Panc1 (cell line): ENCODE data around the gene CCN2. TPM values are rescaled to one million over a fixed set of nuclear protein-coding genes. Genes with fewer than 3 reads are reported as not detected.

Experiments
- ATAC-seq: fragments of 200-7000 bp; cut with Tn5 transposase; 2 replicates; pipeline ENCODE4 v1.9.1; 2020; ENCODE audit warnings: mild to moderate bottlenecking, moderate library complexity
- BruUV-seq: library from RNA; stranded (reverse); fragments of 400-500 nt; replicated peaks from 2 replicates; lab custom pipeline; 2021; lab: Mats Ljungman, UMichigan
- CTCF ChIA-PET: fragments of 300-600 bp; sonication (Branson Sonifier 250); formaldehyde crosslinking; loops from one replicate; lab custom pipeline; 2022; ENCODE audit warnings: antibody characterized with exemption; lab: Charles Lee
- POLR2A ChIA-PET: fragments of 300-600 bp; sonication (Branson Sonifier 250); formaldehyde crosslinking; loops from one replicate; lab custom pipeline; 2022; ENCODE audit warnings: antibody characterized with exemption; lab: Charles Lee
- DNase-seq: peaks from one replicate; pipeline ENCODE4 v3.0.0-alpha.2; 2010; ENCODE audit warnings: low read depth, low spot score
- H3K27ac ChIP-seq: 2 replicates; pipeline ENCODE4 v1.5.1; 2011; ENCODE audit warnings: mild to moderate bottlenecking, low read length, inconsistent platforms
- H3K27me3 ChIP-seq: fragments of 200-500 bp; sonication (Bioruptor generic); 2 replicates; pipeline ENCODE4 v1.6.0; 2014; ENCODE audit warnings: low read length, inconsistent platforms; ENCODE audit not compliant: control insufficient read depth, insufficient read depth
- H3K36me3 ChIP-seq: fragments of 200-500 bp; sonication (Bioruptor generic); 2 replicates; pipeline ENCODE4 v1.5.1; 2014; ENCODE audit warnings: inconsistent platforms, mild to moderate bottlenecking, low read length, moderate library complexity; ENCODE audit not compliant: control insufficient read depth, insufficient read depth
- H3K4me1 ChIP-seq: 2 replicates; pipeline ENCODE4 v1.5.1; 2011; ENCODE audit warnings: inconsistent platforms, mild to moderate bottlenecking, low read length, moderate library complexity; ENCODE audit not compliant: control insufficient read depth, insufficient read depth
- H3K4me3 ChIP-seq, 2 experiments: 2 replicates each; pipeline ENCODE4 v1.5.1; 2011 to 2012; ENCODE audit warnings: low read depth in 2 of 2, low read length in 2 of 2, mild to moderate bottlenecking in 2 of 2, inconsistent platforms in 1 of 2, moderate library complexity in 1 of 2
- H3K9me3 ChIP-seq: fragments of 200-500 bp; sonication (Bioruptor generic); 2 replicates; pipeline ENCODE4 v1.5.1; 2014; ENCODE audit warnings: low read depth, mild to moderate bottlenecking, inconsistent platforms, low read length, moderate library complexity; ENCODE audit not compliant: control insufficient read depth, insufficient read depth
- POLR2AphosphoS5 ChIP-seq: IDR thresholded peaks from 2 replicates; pipeline ENCODE4 v1.6.1; 2012; ENCODE audit warnings: mild to moderate bottlenecking, low read depth, low read length, moderate library complexity
- REST ChIP-seq, 2 experiments: IDR thresholded peaks; 2 replicates each; pipeline ENCODE4 v1.6.1; 2011 to 2012; ENCODE audit warnings: low read depth in 2 of 2, control low read depth in 1 of 2, low read length in 1 of 2, mild to moderate bottlenecking in 1 of 2, moderate library complexity in 1 of 2; ENCODE audit not compliant: insufficient read depth in 1 of 2
- SIN3A ChIP-seq: IDR thresholded peaks from 2 replicates; pipeline ENCODE4 v1.6.1; 2012; ENCODE audit warnings: low read depth, mild to moderate bottlenecking, low read length, moderate library complexity, borderline replicate concordance; ENCODE audit not compliant: insufficient read depth
- TCF7L2 ChIP-seq: IDR thresholded peaks from 2 replicates; pipeline ENCODE4 v1.6.1; 2011; ENCODE audit warnings: mild to moderate bottlenecking, low read depth, low read length, inconsistent platforms
- in situ Hi-C: cut with HindIII; loops from 2 replicates; pipeline ENCODE4 v1.10.0; 2016; ENCODE audit warnings: low sequenced_read_pairs, low pct_unique_long_range_greater_than_20kb
- intact Hi-C: fragments of 100-400 bp; cut with micrococcal nuclease; formaldehyde crosslinking; loops from one replicate; pipeline ENCODE4 v1.10.0; 2022; ENCODE audit not compliant: unreplicated experiment
- total RNA-seq: library from RNA; stranded (reverse); gene quantifications from one replicate; pipeline ENCODE4 v1.2.1, GENCODE V29; 2021; ENCODE audit not compliant: unreplicated experiment
- TF ChIP-seq, protein P1 (sequence below): fragments of 450-650 bp; IDR thresholded peaks from 2 replicates; pipeline ENCODE4 v1.5.1; 2017; ENCODE audit warnings: mild to moderate bottlenecking

CCN2 gene
- total RNA-seq, 1 experiment from 2014 or later = 155 TPM

- H3K36me3 ChIP-seq = no peaks in the 10 kb centered on the region; the same call in 1 of the 2 replicates
- H3K4me3 ChIP-seq = no peak overlapping the region
- ChIA-PET CTCF (no interaction called here), POLR2A (no interaction called here)
- ATAC-seq (no peak), DNase-seq (no peak)
- H3K27ac ChIP-seq = no peak overlapping the region
- H3K9me3 ChIP-seq = no peaks in the 10 kb centered on the region
- no TSS peak for BruUV-seq
- H3K4me1 ChIP-seq = peaks cover 5% of the 10 kb centered on the region; the same call in 1 of the 2 replicates
- no peak for TF ChIP-seq TCF7L2
- TF ChIP-seq, protein P1, sequence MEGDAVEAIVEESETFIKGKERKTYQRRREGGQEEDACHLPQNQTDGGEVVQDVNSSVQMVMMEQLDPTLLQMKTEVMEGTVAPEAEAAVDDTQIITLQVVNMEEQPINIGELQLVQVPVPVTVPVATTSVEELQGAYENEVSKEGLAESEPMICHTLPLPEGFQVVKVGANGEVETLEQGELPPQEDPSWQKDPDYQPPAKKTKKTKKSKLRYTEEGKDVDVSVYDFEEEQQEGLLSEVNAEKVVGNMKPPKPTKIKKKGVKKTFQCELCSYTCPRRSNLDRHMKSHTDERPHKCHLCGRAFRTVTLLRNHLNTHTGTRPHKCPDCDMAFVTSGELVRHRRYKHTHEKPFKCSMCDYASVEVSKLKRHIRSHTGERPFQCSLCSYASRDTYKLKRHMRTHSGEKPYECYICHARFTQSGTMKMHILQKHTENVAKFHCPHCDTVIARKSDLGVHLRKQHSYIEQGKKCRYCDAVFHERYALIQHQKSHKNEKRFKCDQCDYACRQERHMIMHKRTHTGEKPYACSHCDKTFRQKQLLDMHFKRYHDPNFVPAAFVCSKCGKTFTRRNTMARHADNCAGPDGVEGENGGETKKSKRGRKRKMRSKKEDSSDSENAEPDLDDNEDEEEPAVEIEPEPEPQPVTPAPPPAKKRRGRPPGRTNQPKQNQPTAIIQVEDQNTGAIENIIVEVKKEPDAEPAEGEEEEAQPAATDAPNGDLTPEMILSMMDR = no peak
- intact Hi-C loops (no loop called here), in situ Hi-C loops (no loop called here)
- no peaks in the 10 kb centered on the region for H3K27me3 ChIP-seq
Measured at GRCh38 chr6:131972741-131973140, 21.6 kb upstream of the CCN2 start.

DNA sequence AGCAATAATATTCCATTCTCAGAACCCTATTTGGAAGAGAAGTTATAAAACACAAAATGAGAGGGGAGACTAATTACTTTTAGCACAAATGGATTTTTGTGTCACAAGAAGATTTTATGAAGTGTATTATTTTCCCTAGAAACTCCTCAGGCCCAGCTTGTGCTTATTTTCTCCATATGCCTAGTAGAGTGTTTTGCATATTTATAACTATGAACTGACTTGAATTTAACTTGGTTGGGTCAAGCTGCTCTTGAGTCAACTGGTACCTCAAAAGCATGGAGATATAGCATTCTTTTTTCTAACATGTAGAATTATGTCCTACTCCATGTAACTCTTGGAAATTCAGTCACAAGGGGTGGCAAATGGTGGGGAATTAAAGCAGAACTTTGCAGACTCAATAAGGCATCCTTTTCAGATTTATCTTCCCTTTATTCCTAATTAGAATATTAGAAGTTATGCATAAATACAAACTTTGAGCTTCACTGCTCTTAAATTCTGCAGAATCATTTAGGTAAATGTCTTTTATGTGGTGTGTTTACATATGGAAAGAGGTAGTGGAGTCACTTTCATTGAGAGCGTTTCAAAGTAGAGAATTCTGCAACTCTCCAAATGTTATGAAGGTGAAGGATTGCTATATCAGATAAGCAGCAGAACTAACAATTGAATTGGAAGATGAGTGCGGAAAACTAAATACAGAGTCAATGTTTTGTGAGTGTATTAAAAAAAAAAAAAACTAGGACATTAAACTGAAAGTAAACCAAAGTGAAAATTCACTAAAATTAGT lies 19.1 kb upstream of the CCN2 start:
- ChIA-PET CTCF (no interaction called here), POLR2A (no interaction called here)
- Histone ChIP-seq H3K27me3 (no peaks in the 10 kb centered on the region), H3K4me1 (no peaks in the 10 kb centered on the region), H3K36me3 (no peaks in the 10 kb centered on the region; the same call in 1 of the 2 replicates), H3K4me3 (no peak overlapping the region), H3K27ac (no peak overlapping the region; the same call in 1 of the 2 replicates), H3K9me3 (no peaks in the 10 kb centered on the region)
- TF ChIP-seq POLR2AphosphoS5 = no peak
- TF ChIP-seq, protein P1 = no peak
- TF ChIP-seq REST (IDR thresholded peaks at IDR 0.05; ENCODE audit: insufficient read depth in 1 of 2, low read depth in 2 of 2, low read length in 1 of 2) = no peak
- no peak for TF ChIP-seq TCF7L2
- TF ChIP-seq SIN3A = no peak
- in situ Hi-C loops = no loop called here
- DNase-seq (no peak), ATAC-seq (no peak)
- intact Hi-C loops = no loop called here
- no TSS peak for BruUV-seq
